ENCODE data around the gene KCNQ1.

GRCh38 chr11:2471804-2472096, 26.9 kb downstream of the KCNQ1 start:
- TF ChIP-seq E2F3 (CRISPR knock-in tag; IDR thresholded peaks at IDR 0.05): no peak
- no peak for TF ChIP-seq REST (IDR thresholded peaks at IDR 0.05; ENCODE audit: borderline replicate concordance)
- TF ChIP-seq REST (CRISPR knock-in tag; IDR thresholded peaks at IDR 0.05; ENCODE audit: low read depth): no peak
- TF ChIP-seq ZFX (CRISPR knock-in tag; IDR thresholded peaks at IDR 0.05): no peak
- no peak for TF ChIP-seq SFPQ (IDR thresholded peaks at IDR 0.05; ENCODE audit: low read depth, low read length)
- TF ChIP-seq ZNF512 (tag; IDR thresholded peaks at IDR 0.05): no peak
- no peak for TF ChIP-seq FOXA3 (CRISPR knock-in tag; conservative IDR thresholded peaks at IDR 0.05 in 1 of 2, IDR thresholded peaks at IDR 0.05 in 1 of 2)
- TF ChIP-seq KLF13 (tag; IDR thresholded peaks at IDR 0.05; ENCODE audit: borderline replicate concordance, low read depth): no peak
- no peak for TF ChIP-seq IRF9 (tag; IDR thresholded peaks at IDR 0.05)
- no peak for TF ChIP-seq TRIM25 (IDR thresholded peaks at IDR 0.05; ENCODE audit: borderline replicate concordance)
- TF ChIP-seq POLR2AphosphoS5 (IDR thresholded peaks at IDR 0.05; ENCODE audit: control insufficient read depth, insufficient read depth, low read depth, low read length): no peak
- no peak for TF ChIP-seq MED1 (CRISPR knock-in tag; IDR thresholded peaks at IDR 0.05; ENCODE audit: borderline replicate concordance)
